Measurements from ENCODE around the gene USP46. TPM values are rescaled to one million over a fixed set of nuclear protein-coding genes. Genes with fewer than 3 reads are reported as not detected.

USP46 gene
- total RNA-seq, 1 experiment from 2014 or later: 16.5 TPM

DNA sequence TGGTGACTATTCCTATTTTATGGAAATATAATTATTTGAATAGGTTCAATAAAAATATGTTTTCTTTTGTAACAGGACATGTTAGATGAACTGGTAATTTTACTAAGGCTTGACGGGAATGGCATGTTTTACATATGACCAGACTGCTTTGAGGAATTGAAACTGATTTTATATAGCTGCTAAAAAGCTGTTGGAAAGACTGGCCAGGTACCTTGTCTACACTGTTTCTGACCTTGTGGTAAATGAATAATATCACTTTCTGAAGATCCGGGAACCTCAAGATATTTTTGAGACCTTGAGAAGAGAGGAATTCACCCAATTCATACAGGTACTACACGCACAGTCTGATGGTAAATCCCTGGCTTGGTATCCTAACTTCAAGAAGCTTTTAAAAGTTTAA lies 42.1 kb upstream of the USP46 start:
- TF ChIP-seq EZH2 (IDR thresholded peaks at IDR 0.05; ENCODE audit: borderline replicate concordance, low read depth, low read length, poor library complexity, severe bottlenecking): no peak
- TF ChIP-seq, protein P1, sequence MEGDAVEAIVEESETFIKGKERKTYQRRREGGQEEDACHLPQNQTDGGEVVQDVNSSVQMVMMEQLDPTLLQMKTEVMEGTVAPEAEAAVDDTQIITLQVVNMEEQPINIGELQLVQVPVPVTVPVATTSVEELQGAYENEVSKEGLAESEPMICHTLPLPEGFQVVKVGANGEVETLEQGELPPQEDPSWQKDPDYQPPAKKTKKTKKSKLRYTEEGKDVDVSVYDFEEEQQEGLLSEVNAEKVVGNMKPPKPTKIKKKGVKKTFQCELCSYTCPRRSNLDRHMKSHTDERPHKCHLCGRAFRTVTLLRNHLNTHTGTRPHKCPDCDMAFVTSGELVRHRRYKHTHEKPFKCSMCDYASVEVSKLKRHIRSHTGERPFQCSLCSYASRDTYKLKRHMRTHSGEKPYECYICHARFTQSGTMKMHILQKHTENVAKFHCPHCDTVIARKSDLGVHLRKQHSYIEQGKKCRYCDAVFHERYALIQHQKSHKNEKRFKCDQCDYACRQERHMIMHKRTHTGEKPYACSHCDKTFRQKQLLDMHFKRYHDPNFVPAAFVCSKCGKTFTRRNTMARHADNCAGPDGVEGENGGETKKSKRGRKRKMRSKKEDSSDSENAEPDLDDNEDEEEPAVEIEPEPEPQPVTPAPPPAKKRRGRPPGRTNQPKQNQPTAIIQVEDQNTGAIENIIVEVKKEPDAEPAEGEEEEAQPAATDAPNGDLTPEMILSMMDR (conservative IDR thresholded peaks at IDR 0.05; ENCODE audit: low read depth, low read length): no peak
- no peak overlapping the region for H3K27ac ChIP-seq (ENCODE audit: low read depth, low read length, poor library complexity, severe bottlenecking)
- ChIA-PET POLR2A (ENCODE audit: low non-redundant PET) (no interaction called here), CTCF (no interaction called here)
- H3K9me3 ChIP-seq (ENCODE audit: low read depth, low read length, poor library complexity, severe bottlenecking): no peaks in the 10 kb centered on the region
- no TSS peak for BruUV-seq (replicated peaks)
- H3K4me1 ChIP-seq (ENCODE audit: insufficient read depth, low read length, poor library complexity, severe bottlenecking): no peaks in the 10 kb centered on the region
- H3K36me3 ChIP-seq (ENCODE audit: insufficient read depth, low read length, poor library complexity, severe bottlenecking): no peaks in the 10 kb centered on the region
- DNase-seq (ENCODE audit: low spot score): no peak
- no peak overlapping the region for H3K4me3 ChIP-seq (ENCODE audit: low read depth, low read length, poor library complexity, severe bottlenecking)
- no peaks in the 10 kb centered on the region for H3K27me3 ChIP-seq (replicated peaks; ENCODE audit: insufficient read depth, low read depth, low read length, poor library complexity)
- intact Hi-C loops (cut with micrococcal nuclease; ENCODE audit: unreplicated experiment): no loop called here

DNA sequence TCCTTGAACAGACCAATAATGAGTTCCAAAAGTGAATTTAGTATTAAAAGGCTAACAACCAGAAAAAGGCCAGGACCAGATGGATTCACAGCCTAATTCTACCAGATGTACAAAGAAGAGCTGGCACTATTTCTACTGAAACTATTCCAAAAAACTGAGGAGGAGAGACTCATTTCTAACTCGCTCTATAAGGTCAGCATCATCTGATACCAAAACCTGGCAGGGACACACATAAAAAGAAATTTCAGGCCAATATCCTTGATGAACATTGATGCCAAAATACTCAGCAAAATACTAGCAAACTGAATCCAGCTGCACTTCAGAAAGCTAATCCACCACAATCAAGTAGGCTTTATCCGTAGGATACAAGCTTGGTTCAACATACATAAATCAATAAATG lies 35.8 kb upstream of the USP46 start:
- TF ChIP-seq, protein P1 (conservative IDR thresholded peaks at IDR 0.05; ENCODE audit: low read depth, low read length): no peak
- TF ChIP-seq EZH2 (IDR thresholded peaks at IDR 0.05; ENCODE audit: borderline replicate concordance, low read depth, low read length, poor library complexity, severe bottlenecking): no peak
- BruUV-seq (replicated peaks): no TSS peak
- H3K27me3 ChIP-seq (replicated peaks; ENCODE audit: insufficient read depth, low read depth, low read length, poor library complexity): no peaks in the 10 kb centered on the region
- DNase-seq (ENCODE audit: low spot score): no peak
- CTCF ChIA-PET: no interaction called here
- no peak overlapping the region for H3K27ac ChIP-seq (ENCODE audit: low read depth, low read length, poor library complexity, severe bottlenecking)
- no peaks in the 10 kb centered on the region for H3K9me3 ChIP-seq (ENCODE audit: low read depth, low read length, poor library complexity, severe bottlenecking)
- POLR2A ChIA-PET (ENCODE audit: low non-redundant PET): no interaction called here
- intact Hi-C loops (cut with micrococcal nuclease; ENCODE audit: unreplicated experiment): no loop called here
- H3K36me3 ChIP-seq (ENCODE audit: insufficient read depth, low read length, poor library complexity, severe bottlenecking): no peaks in the 10 kb centered on the region
- no peaks in the 10 kb centered on the region for H3K4me1 ChIP-seq (ENCODE audit: insufficient read depth, low read length, poor library complexity, severe bottlenecking)
- H3K4me3 ChIP-seq (ENCODE audit: low read depth, low read length, poor library complexity, severe bottlenecking): no peak overlapping the region

DNA sequence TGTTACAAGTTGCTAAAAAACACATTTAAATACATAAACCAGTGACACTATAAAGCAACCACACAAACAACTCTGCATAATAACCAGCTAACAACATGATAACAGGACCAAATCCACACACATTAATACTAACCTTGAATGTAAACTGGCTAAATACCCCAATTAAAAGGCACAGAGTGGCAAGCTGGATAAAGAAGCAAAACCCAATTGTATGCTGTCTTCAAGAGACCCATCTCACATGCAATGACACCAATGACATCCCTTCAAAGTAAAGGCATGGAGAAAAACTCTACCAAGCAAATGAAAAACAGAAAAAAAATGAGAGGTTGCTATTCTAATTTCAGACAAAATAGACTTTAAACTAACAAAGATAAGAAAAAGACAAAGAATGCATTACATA lies 34.4 kb upstream of the USP46 start:
- Histone ChIP-seq H3K9me3 (ENCODE audit: low read depth, low read length, poor library complexity, severe bottlenecking) (no peaks in the 10 kb centered on the region), H3K4me1 (ENCODE audit: insufficient read depth, low read length, poor library complexity, severe bottlenecking) (no peaks in the 10 kb centered on the region), H3K27ac (ENCODE audit: low read depth, low read length, poor library complexity, severe bottlenecking) (no peak overlapping the region), H3K36me3 (ENCODE audit: insufficient read depth, low read length, poor library complexity, severe bottlenecking) (no peaks in the 10 kb centered on the region), H3K27me3 (replicated peaks; ENCODE audit: insufficient read depth, low read depth, low read length, poor library complexity) (no peaks in the 10 kb centered on the region), H3K4me3 (ENCODE audit: low read depth, low read length, poor library complexity, severe bottlenecking) (no peak overlapping the region)
- DNase-seq (ENCODE audit: low spot score): no peak
- no peak for TF ChIP-seq EZH2 (IDR thresholded peaks at IDR 0.05; ENCODE audit: borderline replicate concordance, low read depth, low read length, poor library complexity, severe bottlenecking)
- TF ChIP-seq, protein P1 (conservative IDR thresholded peaks at IDR 0.05; ENCODE audit: low read depth, low read length): no peak
- ChIA-PET POLR2A (ENCODE audit: low non-redundant PET) (no interaction called here), CTCF (no interaction called here)
- intact Hi-C loops (cut with micrococcal nuclease; ENCODE audit: unreplicated experiment): no loop called here
- no TSS peak for BruUV-seq (replicated peaks)
